DOHH2 (cell line): ENCODE measurements around the gene PPP2R2D.

Source experiments
- EZH2phosphoT487 ChIP-seq: fragments of 200-600 bp; sonication (generic); IDR thresholded peaks from 2 replicates; pipeline ENCODE4 v1.6.1; 2017; ENCODE audit warnings: borderline replicate concordance, mild to moderate bottlenecking, antibody characterized with exemption, low read length, moderate library complexity, mixed read lengths
- TF ChIP-seq, protein P1 (sequence below): fragments of 200-600 bp; sonication (generic); IDR thresholded peaks from one replicate; pipeline ENCODE4 v1.5.1; 2014; ENCODE audit warnings: antibody characterized with exemption, mild to moderate bottlenecking, low read depth, low read length; ENCODE audit not compliant: poor library complexity, severe bottlenecking

DNA sequence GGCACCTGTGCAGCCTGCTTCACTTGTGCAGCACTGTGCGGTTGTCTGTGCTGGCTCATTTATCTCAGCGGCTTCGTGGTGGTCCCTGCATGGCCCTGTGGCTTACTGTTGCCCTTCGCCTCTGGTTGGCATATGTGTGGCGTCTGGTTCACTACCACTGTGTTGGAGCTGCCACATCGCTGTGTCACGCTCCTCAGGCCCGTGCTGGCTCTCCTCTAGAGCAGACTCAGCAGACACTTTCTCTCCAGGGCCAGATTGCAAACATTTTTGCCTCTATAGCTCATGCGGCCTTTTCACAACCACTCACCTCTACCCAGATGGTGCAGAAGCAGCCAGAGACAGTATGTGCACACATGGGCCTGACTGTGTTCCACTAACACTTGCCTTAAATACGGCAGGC, 37.9 kb downstream of the PPP2R2D start:
- TF ChIP-seq, protein P1, sequence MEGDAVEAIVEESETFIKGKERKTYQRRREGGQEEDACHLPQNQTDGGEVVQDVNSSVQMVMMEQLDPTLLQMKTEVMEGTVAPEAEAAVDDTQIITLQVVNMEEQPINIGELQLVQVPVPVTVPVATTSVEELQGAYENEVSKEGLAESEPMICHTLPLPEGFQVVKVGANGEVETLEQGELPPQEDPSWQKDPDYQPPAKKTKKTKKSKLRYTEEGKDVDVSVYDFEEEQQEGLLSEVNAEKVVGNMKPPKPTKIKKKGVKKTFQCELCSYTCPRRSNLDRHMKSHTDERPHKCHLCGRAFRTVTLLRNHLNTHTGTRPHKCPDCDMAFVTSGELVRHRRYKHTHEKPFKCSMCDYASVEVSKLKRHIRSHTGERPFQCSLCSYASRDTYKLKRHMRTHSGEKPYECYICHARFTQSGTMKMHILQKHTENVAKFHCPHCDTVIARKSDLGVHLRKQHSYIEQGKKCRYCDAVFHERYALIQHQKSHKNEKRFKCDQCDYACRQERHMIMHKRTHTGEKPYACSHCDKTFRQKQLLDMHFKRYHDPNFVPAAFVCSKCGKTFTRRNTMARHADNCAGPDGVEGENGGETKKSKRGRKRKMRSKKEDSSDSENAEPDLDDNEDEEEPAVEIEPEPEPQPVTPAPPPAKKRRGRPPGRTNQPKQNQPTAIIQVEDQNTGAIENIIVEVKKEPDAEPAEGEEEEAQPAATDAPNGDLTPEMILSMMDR, result no peak
- no peak for TF ChIP-seq EZH2phosphoT487
